K562 treated with DMSO at 1 percent for 12 hours (cell line): ENCODE measurements around the gene TAS2R46. TPM values are rescaled to one million over a fixed set of nuclear protein-coding genes. Genes with fewer than 3 reads are reported as not detected.

ENCODE experiments used
- total RNA-seq: library from RNA; unstranded; fragments of 300-600 nt; gene quantifications from 2 replicates; pipeline ENCODE4 v1.2.3, GENCODE V29; 2022; ENCODE audit not compliant: insufficient read depth

The TAS2R46 gene
- total RNA-seq = not detected in 2 replicates

GRCh38 chr12:11062194-11062593 lies at the start of gene TAS2R46:
Gene TAS2R46, minus strand, starts transcription at chr12:11062294. Its CDS starts 0 bp downstream, at chr12:11062294.

DNA sequence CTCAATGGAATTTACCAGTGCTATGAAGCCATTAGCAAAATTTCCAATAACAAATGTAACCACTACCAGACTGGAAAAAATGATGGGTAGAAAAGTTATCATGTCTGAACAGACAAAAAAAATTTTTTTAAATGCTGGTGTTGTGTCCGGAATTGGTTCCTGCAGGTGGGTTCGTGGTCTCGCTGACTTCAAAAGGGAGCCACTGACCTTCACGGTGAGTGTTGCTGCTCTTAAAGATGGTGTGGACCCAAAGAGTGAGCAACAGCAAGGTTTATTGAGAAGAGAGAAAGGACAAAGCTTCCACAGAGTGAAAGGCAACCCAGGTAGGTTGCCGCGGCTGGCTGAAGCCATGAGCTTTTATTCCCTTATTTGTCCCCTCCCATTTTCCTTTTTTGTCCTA lies 30.0 kb upstream of the TAS2R46 start, which contains the start of gene TAS2R43:
Gene TAS2R43, minus strand, starts transcription at position 186 of the 400 bp plus-strand sequence. Its CDS starts 84 bp downstream, at position 102.

GRCh38 chr12:11031307-11031706 lies 30.8 kb downstream of the TAS2R46 start, which contains the start of gene TAS2R31:
Gene TAS2R31, minus strand, starts transcription at chr12:11031407. Its CDS starts 72 bp downstream, at chr12:11031335.

DNA sequence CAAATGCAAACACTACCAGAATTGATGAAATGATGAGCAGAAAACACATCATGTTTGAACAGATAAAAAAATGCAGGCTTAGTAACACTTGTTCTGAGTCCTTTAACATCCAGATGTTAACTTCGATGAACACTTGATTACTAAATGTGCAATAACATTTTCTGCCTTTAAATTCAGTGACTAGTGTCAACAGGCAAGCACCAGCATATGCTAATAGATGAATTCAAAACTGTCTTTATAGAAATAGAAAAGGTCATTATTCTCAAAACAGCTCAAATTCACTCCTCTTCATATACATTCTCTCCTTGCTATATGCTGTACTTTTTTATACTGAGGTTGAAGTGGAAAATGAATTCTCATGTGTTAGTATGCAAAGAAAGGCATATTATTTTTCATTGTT lies 39.6 kb downstream of the TAS2R46 start, which contains the start of gene TAS2R19:
Gene TAS2R19, minus strand, starts transcription at position 101 of the 400 bp plus-strand sequence. Its CDS starts 49 bp downstream, at position 52.

Other genes starting within 250 kb of the TAS2R46 start
- not detected in 2 replicates for gene TAS2R10, start 235.9 kb downstream of the TAS2R46 start, total RNA-seq
- gene PRR4, start 212.8 kb downstream of the TAS2R46 start, total RNA-seq = not detected in 2 replicates
- gene PRH1, start 178.0 kb downstream of the TAS2R46 start, total RNA-seq = 4.3 and 5.0 TPM in 2 replicates
- not detected in 2 replicates for gene TAS2R13, start 152.7 kb downstream of the TAS2R46 start, total RNA-seq
- not detected in 2 replicates for gene PRH2, start 133.1 kb downstream of the TAS2R46 start, total RNA-seq
- gene TAS2R14, start 123.0 kb downstream of the TAS2R46 start, total RNA-seq = 0.92 and 0.94 TPM in 2 replicates
- gene TAS2R50, start 75.4 kb downstream of the TAS2R46 start, total RNA-seq = not detected in 2 replicates
- 0.70 TPM in 1 of 2 replicates, not detected in the other for gene TAS2R20, start 64.0 kb downstream of the TAS2R46 start, total RNA-seq
- not detected in 2 replicates for gene TAS2R19, start 39.7 kb downstream of the TAS2R46 start, total RNA-seq
- gene TAS2R31, start 30.9 kb downstream of the TAS2R46 start, total RNA-seq = not detected in 2 replicates
- gene TAS2R43, start 30.0 kb upstream of the TAS2R46 start, total RNA-seq = not detected in 2 replicates
- gene TAS2R30, start 72.3 kb upstream of the TAS2R46 start, total RNA-seq = not detected in 2 replicates
- gene SMIM10L1, start 108.9 kb upstream of the TAS2R46 start, total RNA-seq = 9.1 and 10.7 TPM in 2 replicates
- not detected in 2 replicates for gene TAS2R42, start 124.6 kb upstream of the TAS2R46 start, total RNA-seq
- gene PRB3, start 207.4 kb upstream of the TAS2R46 start, total RNA-seq = not detected in 2 replicates
- gene PRB4, start 248.1 kb upstream of the TAS2R46 start, total RNA-seq = not detected in 2 replicates